GM04504 (cell line): ENCODE measurements around the gene CDO1.
"Not testable (repeated sequence)": the region's sequence is repeated elsewhere in the genome, so short reads cannot be mapped to it uniquely, and the experiment has no call there.

ENCODE experiments used
- DNase-seq: peaks from one replicate; pipeline ENCODE4 v3.0.0-alpha.2; 2012; ENCODE audit warnings: low read depth

The CDO1 gene

GRCh38 chr5:115829913-115830312, 13.5 kb upstream of the CDO1 start:
- no peak for DNase-seq

- no peak for DNase-seq
Observed at GRCh38 chr5:115825948-115826347, 9.5 kb upstream of the CDO1 start.

- DNase-seq, result not testable (repeated sequence)
Observed at GRCh38 chr5:115824983-115825382, 8.5 kb upstream of the CDO1 start.

- no peak for DNase-seq
Observed at GRCh38 chr5:115820846-115821245, 4.4 kb upstream of the CDO1 start.

- DNase-seq, result no peak
Observed at GRCh38 chr5:115818821-115819220, 2.4 kb upstream of the CDO1 start.

GRCh38 chr5:115817386-115817785, 927 bp upstream of the CDO1 start:
- DNase-seq, result no peak

- no peak for DNase-seq
Observed at GRCh38 chr5:115815693-115816225, 700 bp downstream of the CDO1 start.

- no peak for DNase-seq
Observed at GRCh38 chr5:115815006-115815692, 1.3 kb downstream of the CDO1 start.

GRCh38 chr5:115813719-115814118, 2.7 kb downstream of the CDO1 start:
- no peak for DNase-seq

GRCh38 chr5:115812372-115812771, 4.1 kb downstream of the CDO1 start:
- DNase-seq, result no peak

GRCh38 chr5:115811406-115811805, 5.1 kb downstream of the CDO1 start:
- DNase-seq, result no peak

- peak; percentile 24 for DNase-seq
Observed at GRCh38 chr5:115810761-115811160, 5.7 kb downstream of the CDO1 start.

GRCh38 chr5:115809946-115810345, 6.5 kb downstream of the CDO1 start:
- DNase-seq, result no peak

- DNase-seq, result not testable (repeated sequence)
Observed at GRCh38 chr5:115808066-115808465, 8.4 kb downstream of the CDO1 start.

- no peak for DNase-seq
Observed at GRCh38 chr5:115807654-115808052, 8.8 kb downstream of the CDO1 start.

GRCh38 chr5:115806986-115807653, 9.3 kb downstream of the CDO1 start:
- no peak for DNase-seq

GRCh38 chr5:115801984-115802383, 14.5 kb downstream of the CDO1 start:
- DNase-seq, result no peak

GRCh38 chr5:115801152-115801551, 15.3 kb downstream of the CDO1 start:
- no peak for DNase-seq

- no peak for DNase-seq
Observed at GRCh38 chr5:115800108-115800507, 16.4 kb downstream of the CDO1 start.

- DNase-seq, result no peak
Observed at GRCh38 chr5:115798252-115798651, 18.2 kb downstream of the CDO1 start.

- no peak for DNase-seq
Observed at GRCh38 chr5:115796656-115797055, 19.8 kb downstream of the CDO1 start.

- DNase-seq, result no peak
Observed at GRCh38 chr5:115795700-115796099, 20.8 kb downstream of the CDO1 start.

- no peak for DNase-seq
Observed at GRCh38 chr5:115788440-115788839, 28.0 kb downstream of the CDO1 start.

GRCh38 chr5:115787426-115787825, 29.0 kb downstream of the CDO1 start:
- DNase-seq, result no peak
